Measurements from ENCODE around the gene DLGAP1.
"Not testable (repeated sequence)": the region's sequence is repeated elsewhere in the genome, so short reads cannot be mapped to it uniquely, and the experiment has no call there.

Gene DLGAP1

GRCh38 chr18:4455113-4455811 is at the start of gene DLGAP1:
Gene DLGAP1 (minus strand): TSS chr18:4455307.
- H3K4me3 ChIP-seq (ENCODE audit: low read depth, low read length) = peak within 1 kb of the TSS; percentile 19
- TF ChIP-seq CTCF (IDR thresholded peaks at IDR 0.05; ENCODE audit: low read depth, low read length) = no peak
- no peaks in the 10 kb centered on the region for H3K36me3 ChIP-seq
- peak; percentile 25 for DNase-seq
- H3K27me3 ChIP-seq (ENCODE audit: insufficient read depth, low read depth, severe bottlenecking) = peaks cover 92% of the 10 kb centered on the region
- no peaks in the 10 kb centered on the region for H3K9me3 ChIP-seq (ENCODE audit: severe bottlenecking)
- no peak within 1 kb of the TSS for H3K27ac ChIP-seq

DNA sequence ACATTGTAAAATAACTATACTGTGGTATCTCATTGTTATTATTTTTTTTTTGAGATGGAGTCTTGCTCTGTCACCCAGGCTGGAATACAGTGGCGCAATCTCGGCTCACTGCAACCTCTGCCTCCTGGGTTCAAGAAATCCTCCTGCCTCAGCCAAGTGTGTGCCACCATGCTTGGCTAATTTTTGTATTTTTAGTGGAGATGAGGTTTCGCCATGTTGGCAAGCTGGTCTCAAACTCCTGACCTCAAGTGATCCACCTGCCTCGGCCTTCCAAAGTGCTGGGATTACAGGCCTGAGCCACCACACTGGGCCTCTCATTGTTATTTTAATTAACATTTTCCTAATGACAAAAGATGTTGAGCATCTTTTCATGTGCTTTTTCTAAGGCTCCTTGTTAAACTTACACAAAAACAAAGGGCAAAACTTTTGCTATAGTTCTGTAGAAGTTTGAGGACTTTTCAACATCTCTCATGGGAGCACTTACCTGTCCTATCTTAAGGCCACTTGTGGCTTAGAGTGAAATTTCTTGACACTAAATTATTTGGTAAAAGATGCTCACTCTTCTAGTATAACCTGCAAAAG is 39.7 kb upstream of the DLGAP1 start:
- not testable (repeated sequence) for H3K9me3 ChIP-seq (ENCODE audit: severe bottlenecking); H3K4me3 ChIP-seq (ENCODE audit: low read depth, low read length); DNase-seq; H3K36me3 ChIP-seq; H3K27ac ChIP-seq
- H3K27me3 ChIP-seq (ENCODE audit: insufficient read depth, low read depth, severe bottlenecking) = peaks cover 30% of the 10 kb centered on the region

- no peak for TF ChIP-seq CTCF (IDR thresholded peaks at IDR 0.05; ENCODE audit: low read depth, low read length)
- no peak for DNase-seq
- Histone ChIP-seq H3K4me3 (ENCODE audit: low read depth, low read length) (no peak overlapping the region), H3K36me3 (no peaks in the 10 kb centered on the region), H3K27me3 (ENCODE audit: insufficient read depth, low read depth, severe bottlenecking) (peaks cover 30% of the 10 kb centered on the region), H3K27ac (no peak overlapping the region), H3K9me3 (ENCODE audit: severe bottlenecking) (no peaks in the 10 kb centered on the region)
Observed at GRCh38 chr18:4468511-4468910, 13.4 kb upstream of the DLGAP1 start.

- TF ChIP-seq CTCF (IDR thresholded peaks at IDR 0.05; ENCODE audit: low read depth, low read length) = no peak
- H3K9me3 ChIP-seq (ENCODE audit: severe bottlenecking) = no peaks in the 10 kb centered on the region
- no peaks in the 10 kb centered on the region for H3K36me3 ChIP-seq
- DNase-seq = no peak
- H3K27ac ChIP-seq = no peak overlapping the region
- H3K4me3 ChIP-seq (ENCODE audit: low read depth, low read length) = peak overlapping the region; percentile 19
- H3K27me3 ChIP-seq (ENCODE audit: insufficient read depth, low read depth, severe bottlenecking) = peaks cover 88% of the 10 kb centered on the region
Observed at GRCh38 chr18:4454537-4455112, 482 bp downstream of the DLGAP1 start.

- Histone ChIP-seq H3K36me3 (no peaks in the 10 kb centered on the region), H3K27ac (no peak overlapping the region), H3K4me3 (ENCODE audit: low read depth, low read length) (no peak overlapping the region), H3K27me3 (ENCODE audit: insufficient read depth, low read depth, severe bottlenecking) (peaks cover 83% of the 10 kb centered on the region), H3K9me3 (ENCODE audit: severe bottlenecking) (no peaks in the 10 kb centered on the region)
- TF ChIP-seq CTCF (IDR thresholded peaks at IDR 0.05; ENCODE audit: low read depth, low read length) = no peak
- DNase-seq = no peak
Observed at GRCh38 chr18:4453874-4454536, 1.1 kb downstream of the DLGAP1 start.

DNA sequence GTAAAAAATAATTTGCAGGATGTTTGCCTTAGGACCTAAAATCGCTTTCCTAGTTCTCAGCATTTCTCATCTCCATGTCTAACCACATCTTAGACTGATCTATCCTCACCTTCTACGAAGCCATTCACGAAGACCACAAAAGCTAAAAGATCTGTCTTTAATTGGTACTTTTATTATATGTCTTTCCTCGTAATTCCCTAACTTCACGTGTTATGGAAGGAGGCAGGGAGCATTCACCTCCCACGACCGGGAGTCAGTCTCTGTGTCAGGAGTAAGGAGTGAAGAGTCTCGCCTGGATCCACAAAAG is 1.6 kb downstream of the DLGAP1 start:
- H3K36me3 ChIP-seq = no peaks in the 10 kb centered on the region
- TF ChIP-seq CTCF (IDR thresholded peaks at IDR 0.05; ENCODE audit: low read depth, low read length) = no peak
- DNase-seq = no peak
- H3K27me3 ChIP-seq (ENCODE audit: insufficient read depth, low read depth, severe bottlenecking) = peaks cover 82% of the 10 kb centered on the region
- H3K9me3 ChIP-seq (ENCODE audit: severe bottlenecking) = no peaks in the 10 kb centered on the region
- H3K27ac ChIP-seq = no peak overlapping the region
- no peak overlapping the region for H3K4me3 ChIP-seq (ENCODE audit: low read depth, low read length)

Measured in WERI-Rb-1 (cell line).